Ovary (tissue), 3 donors: ENCODE measurements around the gene FAM184B.

Experiments
- EP300 ChIP-seq: sonication (generic); formaldehyde crosslinking; IDR thresholded peaks from one replicate; pipeline ENCODE4 v1.6.1; 2017; ENCODE audit warnings: antibody characterized with exemption
- POLR2A ChIP-seq: fragments of 450-650 bp; IDR thresholded peaks from one replicate; pipeline ENCODE4 v1.6.1; 2017; ENCODE audit warnings: antibody characterized with exemption, mild to moderate bottlenecking, moderate library complexity
- TF ChIP-seq, protein P1 (sequence below), 3 donors: fragments of 450-650 bp in 2 of 3; fragments of 200-600 bp in 1 of 3; IDR thresholded peaks; one replicate each; pipeline versions ENCODE4 v1.5.1 to v1.8.0; 2016 to 2022; ENCODE audit warnings: antibody characterized with exemption in 3 of 3, mild to moderate bottlenecking in 1 of 3
- donor health status: DM: no; HTN: no; CAD: no.

DNA sequence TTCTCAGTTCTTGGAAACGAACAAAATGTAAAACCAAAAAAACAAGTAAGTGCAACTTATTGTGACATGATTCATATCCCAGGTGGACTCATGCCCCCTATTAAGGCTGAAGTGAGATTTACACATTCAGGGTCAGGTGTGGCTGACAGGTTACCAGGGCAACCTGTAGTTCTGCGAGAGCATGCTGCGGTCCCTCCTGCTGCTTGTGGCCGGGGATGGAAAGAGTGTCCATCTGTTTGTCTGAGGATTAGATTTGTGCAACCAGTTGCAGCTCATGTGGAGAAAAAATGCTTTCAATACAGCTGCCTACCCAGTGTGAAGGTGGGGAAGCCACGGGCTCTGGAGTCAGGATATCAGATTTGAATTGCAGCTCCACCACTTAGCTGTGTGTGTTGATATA, 78.8 kb downstream of the FAM184B start:
- TF ChIP-seq, protein P1, sequence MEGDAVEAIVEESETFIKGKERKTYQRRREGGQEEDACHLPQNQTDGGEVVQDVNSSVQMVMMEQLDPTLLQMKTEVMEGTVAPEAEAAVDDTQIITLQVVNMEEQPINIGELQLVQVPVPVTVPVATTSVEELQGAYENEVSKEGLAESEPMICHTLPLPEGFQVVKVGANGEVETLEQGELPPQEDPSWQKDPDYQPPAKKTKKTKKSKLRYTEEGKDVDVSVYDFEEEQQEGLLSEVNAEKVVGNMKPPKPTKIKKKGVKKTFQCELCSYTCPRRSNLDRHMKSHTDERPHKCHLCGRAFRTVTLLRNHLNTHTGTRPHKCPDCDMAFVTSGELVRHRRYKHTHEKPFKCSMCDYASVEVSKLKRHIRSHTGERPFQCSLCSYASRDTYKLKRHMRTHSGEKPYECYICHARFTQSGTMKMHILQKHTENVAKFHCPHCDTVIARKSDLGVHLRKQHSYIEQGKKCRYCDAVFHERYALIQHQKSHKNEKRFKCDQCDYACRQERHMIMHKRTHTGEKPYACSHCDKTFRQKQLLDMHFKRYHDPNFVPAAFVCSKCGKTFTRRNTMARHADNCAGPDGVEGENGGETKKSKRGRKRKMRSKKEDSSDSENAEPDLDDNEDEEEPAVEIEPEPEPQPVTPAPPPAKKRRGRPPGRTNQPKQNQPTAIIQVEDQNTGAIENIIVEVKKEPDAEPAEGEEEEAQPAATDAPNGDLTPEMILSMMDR (IDR thresholded peaks at IDR 0.05), result no peak
- no peak for TF ChIP-seq POLR2A
- TF ChIP-seq EP300, result no peak
